ENCODE results near the gene POLDIP2.

DNA sequence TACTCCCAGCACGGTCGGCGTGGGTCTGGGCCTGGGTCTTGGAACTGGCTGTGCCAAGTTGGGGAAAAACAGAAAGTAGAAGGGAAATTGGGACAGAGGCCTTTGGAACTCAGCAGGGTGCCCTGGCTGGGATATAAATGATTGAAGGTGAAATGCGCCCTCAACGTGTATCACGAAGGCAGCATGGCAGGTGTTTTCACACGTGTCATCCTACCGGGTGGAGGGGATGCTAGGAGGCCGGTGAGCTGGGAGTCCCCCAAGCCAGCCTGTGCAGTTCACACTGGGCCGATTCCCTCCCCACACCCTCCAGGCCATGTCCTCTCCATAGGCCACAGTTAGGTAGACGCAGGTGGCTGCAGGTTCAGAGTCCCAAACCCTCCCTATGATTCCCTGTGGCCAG lies 15.8 kb downstream of the POLDIP2 start:
- no peak for TF ChIP-seq TAF1 (IDR thresholded peaks at IDR 0.05; ENCODE audit: borderline replicate concordance, low read depth, low read length)
- TF ChIP-seq POLR2AphosphoS5 (IDR thresholded peaks at IDR 0.05; ENCODE audit: low read depth, low read length), result no peak
